DND-41 (cell line): ENCODE measurements around the gene ASTN1.

Source experiments
- EZH2 ChIP-seq: IDR thresholded peaks from 3 replicates; pipeline ENCODE4 v1.6.1; 2012; ENCODE audit warnings: borderline replicate concordance, low read depth, mild to moderate bottlenecking, moderate library complexity, low read length, inconsistent platforms; ENCODE audit not compliant: severe bottlenecking
- TF ChIP-seq, protein P1 (sequence below): IDR thresholded peaks from 2 replicates; pipeline ENCODE4 v1.5.1; 2012; ENCODE audit warnings: borderline replicate concordance, low read length, moderate library complexity, mild to moderate bottlenecking; ENCODE audit not compliant: poor library complexity, severe bottlenecking; ENCODE audit errors: extremely low read depth

DNA sequence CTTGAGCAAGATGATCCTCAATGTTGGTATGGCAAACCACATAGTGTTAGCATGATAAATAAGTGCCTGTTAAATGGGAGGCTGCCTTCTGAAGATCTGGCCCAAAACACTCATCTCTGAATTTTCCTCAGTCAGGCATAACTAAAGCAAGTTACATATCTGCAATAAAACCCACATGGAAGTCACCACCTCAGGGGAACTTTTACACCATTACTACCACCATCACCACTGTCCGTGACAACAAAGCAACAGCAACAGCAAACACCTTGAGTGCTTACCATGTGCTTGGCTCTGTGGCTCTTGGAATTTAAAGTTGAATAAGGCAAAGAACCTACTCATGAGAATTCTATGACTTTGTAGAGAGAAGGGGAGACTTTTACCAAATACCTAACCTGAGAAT lies 233.0 kb downstream of the ASTN1 start:
- TF ChIP-seq, protein P1, sequence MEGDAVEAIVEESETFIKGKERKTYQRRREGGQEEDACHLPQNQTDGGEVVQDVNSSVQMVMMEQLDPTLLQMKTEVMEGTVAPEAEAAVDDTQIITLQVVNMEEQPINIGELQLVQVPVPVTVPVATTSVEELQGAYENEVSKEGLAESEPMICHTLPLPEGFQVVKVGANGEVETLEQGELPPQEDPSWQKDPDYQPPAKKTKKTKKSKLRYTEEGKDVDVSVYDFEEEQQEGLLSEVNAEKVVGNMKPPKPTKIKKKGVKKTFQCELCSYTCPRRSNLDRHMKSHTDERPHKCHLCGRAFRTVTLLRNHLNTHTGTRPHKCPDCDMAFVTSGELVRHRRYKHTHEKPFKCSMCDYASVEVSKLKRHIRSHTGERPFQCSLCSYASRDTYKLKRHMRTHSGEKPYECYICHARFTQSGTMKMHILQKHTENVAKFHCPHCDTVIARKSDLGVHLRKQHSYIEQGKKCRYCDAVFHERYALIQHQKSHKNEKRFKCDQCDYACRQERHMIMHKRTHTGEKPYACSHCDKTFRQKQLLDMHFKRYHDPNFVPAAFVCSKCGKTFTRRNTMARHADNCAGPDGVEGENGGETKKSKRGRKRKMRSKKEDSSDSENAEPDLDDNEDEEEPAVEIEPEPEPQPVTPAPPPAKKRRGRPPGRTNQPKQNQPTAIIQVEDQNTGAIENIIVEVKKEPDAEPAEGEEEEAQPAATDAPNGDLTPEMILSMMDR = no peak
- no peak for TF ChIP-seq EZH2
